Activated CD4-positive, alpha-beta memory T cell treated with anti-CD3 and anti-CD28 coated beads for 36 hours (primary cell): ENCODE results near the gene KRTAP5-6. TPM values are rescaled to one million over a fixed set of nuclear protein-coding genes. Genes with fewer than 3 reads are reported as not detected.

Experiments
- CTCF ChIA-PET: fragments of 350-600 bp; sonication (Branson Sonifier 250); formaldehyde crosslinking; loops from one replicate; lab custom pipeline; 2021; ENCODE audit warnings: antibody characterized with exemption, inconsistent platforms; lab: Charles Lee
- POLR2A ChIA-PET: fragments of 350-600 bp; sonication (Branson Sonifier 250); formaldehyde crosslinking; loops from one replicate; lab custom pipeline; 2021; ENCODE audit warnings: antibody characterized with exemption; lab: Charles Lee
- DNase-seq: peaks from one replicate; pipeline ENCODE4 v3.0.0-alpha.2; 2020
- H3K27ac Mint-ChIP-seq: one replicate; pipeline ENCODE4 v1.8.0; 2021; ENCODE audit warnings: mixed read lengths
- H3K27me3 Mint-ChIP-seq: one replicate; pipeline ENCODE4 v1.8.0; 2021; ENCODE audit warnings: mixed read lengths
- H3K36me3 Mint-ChIP-seq: one replicate; pipeline ENCODE4 v1.8.0; 2021; ENCODE audit warnings: mixed read lengths
- H3K4me1 Mint-ChIP-seq: one replicate; pipeline ENCODE4 v1.8.0; 2021; ENCODE audit warnings: low read depth, mixed read lengths
- H3K4me3 Mint-ChIP-seq: one replicate; pipeline ENCODE4 v1.8.0; 2021; ENCODE audit warnings: mild to moderate bottlenecking, mixed read lengths
- H3K9me3 Mint-ChIP-seq: one replicate; pipeline ENCODE4 v1.8.0; 2021; ENCODE audit warnings: mixed read lengths
- intact Hi-C: fragments of 100-400 bp; cut with micrococcal nuclease; formaldehyde crosslinking; loops from one replicate; pipeline ENCODE4 v1.15.1; 2023
- total RNA-seq, 2 experiments: library from RNA; stranded (reverse); gene quantifications; one replicate each; pipeline ENCODE4 v1.2.3, GENCODE V29; 2021

KRTAP5-6 gene
- total RNA-seq, 2 experiments from 2014 or later, result not detected

DNA sequence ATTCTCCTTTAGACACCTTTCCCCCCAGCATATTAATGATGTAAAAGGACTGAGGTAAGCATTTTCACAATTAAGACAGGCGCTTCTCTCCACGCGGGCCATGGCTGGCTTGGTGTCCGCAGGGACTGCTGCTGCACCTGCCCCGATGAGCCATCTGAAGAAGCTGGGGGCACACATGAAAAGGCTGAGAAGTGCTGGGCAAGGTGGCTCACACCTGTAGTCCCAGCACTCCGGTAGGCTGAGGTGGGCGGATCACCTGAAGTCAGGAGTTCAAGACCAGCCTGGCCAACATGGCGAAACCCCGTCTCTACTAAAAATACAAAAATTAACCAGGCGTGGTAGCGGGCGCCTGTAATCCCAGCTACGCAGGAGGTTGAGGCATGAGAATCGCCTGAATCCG, 21.3 kb downstream of the KRTAP5-6 start:
- ChIA-PET CTCF (interaction anchor here (1.8 to 2.3 kb wide), 3 partner anchors 24 to 115 kb away, joined by 6 to 13 read pairs (median 10); no protein-coding TSS in a partner anchor), POLR2A (no interaction called here)
- Mint-ChIP-seq H3K36me3 (no peaks in the 10 kb centered on the region), H3K9me3 (no peaks in the 10 kb centered on the region), H3K27me3 (peaks cover 4% of the 10 kb centered on the region), H3K27ac (no peak overlapping the region), H3K4me1 (no peaks in the 10 kb centered on the region), H3K4me3 (no peak overlapping the region)
- intact Hi-C loops, result no loop called here
- no peak for DNase-seq

DNA sequence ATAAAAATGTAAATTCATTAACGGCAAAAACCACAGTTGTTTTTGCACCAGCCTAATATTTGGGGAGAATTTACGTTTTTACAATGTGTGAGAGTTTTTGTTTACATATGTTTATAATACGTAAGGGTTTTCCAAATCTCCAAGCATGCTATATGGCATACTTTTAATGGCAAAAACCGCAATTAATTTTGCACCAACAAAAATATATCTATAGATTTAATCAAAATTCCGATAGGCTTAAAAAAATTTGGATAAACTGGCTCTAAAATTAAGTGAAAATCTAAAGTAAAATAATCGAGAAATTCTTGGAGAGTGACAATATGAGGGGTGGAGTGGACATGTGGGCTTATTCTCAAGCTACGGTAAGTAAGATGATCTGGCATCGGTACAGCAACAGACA, 22.8 kb downstream of the KRTAP5-6 start:
- H3K9me3 Mint-ChIP-seq, result no peaks in the 10 kb centered on the region
- no peaks in the 10 kb centered on the region for H3K4me1 Mint-ChIP-seq
- H3K36me3 Mint-ChIP-seq, result no peaks in the 10 kb centered on the region
- H3K4me3 Mint-ChIP-seq, result no peak overlapping the region
- DNase-seq, result no peak
- H3K27me3 Mint-ChIP-seq, result peaks cover 9% of the 10 kb centered on the region
- intact Hi-C loops, result no loop called here
- H3K27ac Mint-ChIP-seq, result no peak overlapping the region
- ChIA-PET CTCF (interaction anchor here (1.8 kb wide), 1 partner anchor 26 kb away, joined by 6 read pairs; no protein-coding TSS in a partner anchor), POLR2A (no interaction called here)

DNA sequence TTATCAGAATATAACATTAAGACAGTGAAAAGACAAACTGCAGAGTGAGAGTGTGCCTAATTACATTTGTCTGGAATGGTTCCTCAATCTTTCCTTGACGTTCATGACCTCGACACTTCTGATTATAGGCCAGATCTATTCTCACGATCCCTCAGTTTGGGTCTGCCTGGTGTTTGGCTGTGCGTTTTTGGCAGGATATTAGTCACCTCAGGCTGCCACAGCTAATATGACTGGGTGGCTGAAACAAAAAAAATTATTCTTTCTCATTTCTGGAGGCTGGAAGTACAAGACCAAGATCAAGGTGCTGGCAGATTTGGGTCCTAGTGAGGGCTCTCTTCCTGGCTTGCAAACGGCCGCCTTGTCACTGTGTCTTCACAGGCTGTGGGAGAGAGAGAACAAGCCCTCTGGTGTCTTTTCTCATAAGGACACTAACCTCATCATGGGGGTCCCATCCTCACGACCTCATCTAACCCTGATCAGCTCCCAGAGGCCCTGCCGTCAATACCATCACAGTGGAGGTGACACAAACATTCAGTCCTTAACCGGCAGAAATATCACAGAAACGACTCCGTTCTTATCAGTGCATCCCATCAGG, 30.2 kb downstream of the KRTAP5-6 start:
- Mint-ChIP-seq H3K27ac (peak overlapping the region; percentile 9), H3K4me3 (no peak overlapping the region), H3K9me3 (peaks cover 5% of the 10 kb centered on the region), H3K4me1 (peaks cover 21% of the 10 kb centered on the region), H3K27me3 (peaks cover 51% of the 10 kb centered on the region), H3K36me3 (no peaks in the 10 kb centered on the region)
- peak; percentile 23 for DNase-seq
- CTCF ChIA-PET, result interaction anchor here (0.7 kb wide), 1 partner anchor 34 kb away, joined by 4 read pairs; no protein-coding TSS in a partner anchor
- POLR2A ChIA-PET, result no interaction called here
- intact Hi-C loops, result no loop called here

DNA sequence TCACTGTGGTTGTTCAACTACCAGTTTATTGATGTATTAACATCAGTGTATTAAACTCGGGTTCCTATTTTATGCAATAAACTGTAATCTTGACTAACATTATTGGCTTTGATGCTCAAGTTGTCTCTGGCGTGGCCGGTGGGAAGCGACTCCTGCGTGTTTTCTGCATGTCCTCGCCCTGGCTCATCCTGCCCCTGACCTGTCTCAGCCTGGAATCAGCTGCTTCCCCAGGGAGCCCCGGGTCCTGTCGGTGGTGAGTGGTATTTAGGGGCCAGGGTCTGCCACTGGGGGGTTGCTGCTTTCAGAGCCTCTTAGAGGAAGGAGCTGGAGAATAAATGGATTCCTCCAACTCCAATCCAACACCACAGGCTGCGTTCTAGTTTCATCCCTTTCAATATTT, 30.9 kb downstream of the KRTAP5-6 start:
- POLR2A ChIA-PET, result no interaction called here
- intact Hi-C loops, result no loop called here
- Mint-ChIP-seq H3K36me3 (no peaks in the 10 kb centered on the region), H3K27me3 (peaks cover 52% of the 10 kb centered on the region), H3K4me3 (no peak overlapping the region), H3K27ac (no peak overlapping the region), H3K9me3 (peaks cover 5% of the 10 kb centered on the region), H3K4me1 (peaks cover 21% of the 10 kb centered on the region)
- DNase-seq, result no peak
- CTCF ChIA-PET, result no interaction called here

DNA sequence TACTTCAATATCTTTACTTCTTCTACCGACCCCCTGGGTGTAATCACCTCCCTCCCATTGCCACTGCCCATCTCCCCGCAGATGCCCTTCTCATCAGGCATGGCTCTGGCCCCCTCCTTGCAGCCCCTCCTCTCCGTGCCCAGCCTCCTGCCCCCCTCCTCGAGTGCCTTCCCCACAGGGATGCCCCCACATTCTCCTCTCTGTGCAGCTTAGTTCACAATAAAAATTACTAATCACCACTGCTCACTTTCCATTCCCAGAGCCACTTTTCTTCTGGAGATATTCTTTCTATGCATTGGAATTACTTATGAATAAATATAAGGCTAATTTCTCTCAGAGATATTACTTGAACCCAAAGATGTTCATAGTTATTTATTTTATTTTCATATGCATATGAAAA, 31.3 kb downstream of the KRTAP5-6 start:
- DNase-seq, result no peak
- POLR2A ChIA-PET, result no interaction called here
- CTCF ChIA-PET, result no interaction called here
- Mint-ChIP-seq H3K36me3 (no peaks in the 10 kb centered on the region), H3K4me1 (peaks cover 21% of the 10 kb centered on the region), H3K9me3 (peaks cover 5% of the 10 kb centered on the region), H3K27ac (no peak overlapping the region), H3K4me3 (no peak overlapping the region), H3K27me3 (peaks cover 52% of the 10 kb centered on the region)
- intact Hi-C loops, result no loop called here

DNA sequence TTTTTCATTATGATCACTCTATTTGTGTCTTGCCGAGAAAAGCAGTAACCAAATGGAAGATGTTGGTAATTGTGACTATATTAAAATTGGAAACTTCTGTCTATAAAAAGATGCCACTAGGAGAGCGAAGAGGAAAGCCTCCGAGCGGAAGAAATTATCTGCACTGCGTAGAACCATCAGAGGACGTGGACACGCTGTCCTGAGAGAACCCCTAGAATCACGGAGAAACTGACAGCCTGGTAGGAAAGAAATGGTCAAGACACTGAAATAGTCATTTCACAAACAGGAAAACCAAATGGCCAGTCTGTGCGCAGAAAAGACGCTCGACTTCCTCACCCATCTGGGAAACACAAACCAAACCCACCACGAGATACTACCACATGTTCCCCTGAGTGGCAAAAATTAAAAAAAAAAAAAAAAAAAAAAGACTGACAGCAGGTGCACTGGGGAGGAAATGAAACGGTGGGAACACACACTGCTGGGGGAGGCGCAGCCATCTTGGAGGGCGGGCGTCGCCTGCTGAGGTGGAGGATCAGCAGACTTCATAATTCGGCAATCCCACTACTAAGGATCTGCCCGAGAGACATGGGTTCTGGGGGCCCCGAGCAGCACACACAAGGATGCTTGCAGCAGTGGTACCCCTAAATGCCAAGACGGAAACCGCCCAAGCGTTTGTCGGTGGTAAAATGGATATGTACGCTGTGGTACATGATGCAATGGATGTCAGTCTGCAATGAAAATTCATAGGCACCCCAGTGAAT, 32.1 kb downstream of the KRTAP5-6 start:
- ChIA-PET POLR2A (no interaction called here), CTCF (no interaction called here)
- peaks cover 23% of the 10 kb centered on the region for H3K4me1 Mint-ChIP-seq
- no peak overlapping the region for H3K4me3 Mint-ChIP-seq
- H3K36me3 Mint-ChIP-seq, result no peaks in the 10 kb centered on the region
- H3K9me3 Mint-ChIP-seq, result peaks cover 5% of the 10 kb centered on the region
- peaks cover 56% of the 10 kb centered on the region for H3K27me3 Mint-ChIP-seq
- intact Hi-C loops, result no loop called here
- H3K27ac Mint-ChIP-seq, result no peak overlapping the region
- DNase-seq, result no peak

DNA sequence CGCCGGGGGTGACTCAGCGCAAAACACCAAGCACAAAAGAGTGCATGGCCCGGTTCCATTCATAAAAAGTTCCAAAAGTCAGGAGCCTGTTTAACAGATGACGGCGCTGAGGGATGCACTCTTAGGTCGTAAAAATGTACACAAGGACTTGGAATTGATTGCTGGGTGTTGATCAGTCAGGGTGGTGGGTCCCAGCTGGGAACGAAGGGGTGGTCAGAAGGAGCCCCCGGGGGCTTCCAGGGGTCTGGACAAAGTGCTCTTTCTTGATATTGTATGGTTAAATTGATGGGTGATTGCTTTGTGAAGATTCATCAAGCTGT, 32.7 kb downstream of the KRTAP5-6 start:
- ChIA-PET POLR2A (no interaction called here), CTCF (no interaction called here)
- Mint-ChIP-seq H3K4me1 (peaks cover 25% of the 10 kb centered on the region), H3K27ac (no peak overlapping the region), H3K27me3 (peaks cover 56% of the 10 kb centered on the region), H3K36me3 (no peaks in the 10 kb centered on the region), H3K4me3 (no peak overlapping the region), H3K9me3 (peaks cover 5% of the 10 kb centered on the region)
- DNase-seq, result no peak
- intact Hi-C loops, result no loop called here

DNA sequence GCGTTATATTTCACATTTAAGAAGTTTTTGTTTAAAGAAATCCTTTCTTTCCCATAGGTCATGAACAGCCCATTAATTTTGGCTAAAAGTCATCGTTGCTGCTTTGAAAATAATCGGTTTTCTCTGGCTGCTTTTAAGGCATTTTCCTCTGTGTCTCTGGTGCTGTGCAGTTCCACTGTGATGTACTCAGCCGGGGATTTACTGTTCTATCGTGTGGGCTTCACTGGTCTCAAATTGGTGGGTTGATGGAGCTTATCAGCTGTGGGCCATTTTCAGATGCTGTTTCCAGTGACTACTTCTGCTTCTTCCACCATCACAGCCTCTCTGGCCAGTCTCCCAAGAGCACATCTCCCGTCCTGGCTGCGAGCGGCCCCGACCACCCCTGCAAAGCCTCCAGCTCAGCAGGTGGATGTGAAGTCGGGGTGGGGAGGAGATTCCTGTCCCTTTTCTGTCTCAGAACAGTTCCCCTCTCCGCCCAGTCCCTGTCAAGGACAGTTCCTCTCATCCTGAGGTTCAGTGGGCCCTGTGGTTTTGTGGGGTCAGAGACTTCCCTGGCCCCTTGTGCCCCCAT, 33.1 kb downstream of the KRTAP5-6 start:
- ChIA-PET CTCF (no interaction called here), POLR2A (no interaction called here)
- no peak for DNase-seq
- H3K4me3 Mint-ChIP-seq, result no peak overlapping the region
- H3K27me3 Mint-ChIP-seq, result peaks cover 51% of the 10 kb centered on the region
- H3K9me3 Mint-ChIP-seq, result peaks cover 5% of the 10 kb centered on the region
- no peaks in the 10 kb centered on the region for H3K36me3 Mint-ChIP-seq
- H3K27ac Mint-ChIP-seq, result no peak overlapping the region
- peaks cover 25% of the 10 kb centered on the region for H3K4me1 Mint-ChIP-seq
- intact Hi-C loops, result no loop called here

DNA sequence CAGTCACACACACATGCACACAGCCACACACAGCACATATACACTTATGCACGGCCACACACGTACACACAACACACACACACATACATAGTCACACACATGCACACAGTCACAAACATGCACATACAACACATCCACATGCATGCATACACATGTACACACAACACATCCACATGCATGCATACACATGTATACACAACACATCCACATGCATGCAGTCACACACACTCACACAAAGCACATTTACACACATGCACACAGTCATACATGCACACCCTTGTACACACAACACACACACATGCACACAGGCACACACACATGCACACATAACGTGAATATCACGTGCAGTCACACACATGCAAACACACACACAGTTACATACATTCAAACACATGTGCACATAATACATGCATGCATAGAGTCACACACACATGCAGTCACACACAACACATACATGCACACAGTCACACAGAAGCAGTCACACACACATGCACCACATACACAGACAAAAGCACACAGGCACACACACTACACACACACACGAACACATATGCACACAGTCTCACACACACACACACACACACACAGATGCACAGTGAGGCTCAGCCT, 34.6 kb downstream of the KRTAP5-6 start:
- H3K27me3 Mint-ChIP-seq, result peaks cover 53% of the 10 kb centered on the region
- no peak overlapping the region for H3K4me3 Mint-ChIP-seq
- POLR2A ChIA-PET, result no interaction called here
- CTCF ChIA-PET, result no interaction called here
- no peak for DNase-seq
- peak overlapping the region; percentile 28 for H3K27ac Mint-ChIP-seq
- intact Hi-C loops, result no loop called here
- peaks cover 25% of the 10 kb centered on the region for H3K4me1 Mint-ChIP-seq
- no peaks in the 10 kb centered on the region for H3K36me3 Mint-ChIP-seq
- H3K9me3 Mint-ChIP-seq, result peaks cover 15% of the 10 kb centered on the region

DNA sequence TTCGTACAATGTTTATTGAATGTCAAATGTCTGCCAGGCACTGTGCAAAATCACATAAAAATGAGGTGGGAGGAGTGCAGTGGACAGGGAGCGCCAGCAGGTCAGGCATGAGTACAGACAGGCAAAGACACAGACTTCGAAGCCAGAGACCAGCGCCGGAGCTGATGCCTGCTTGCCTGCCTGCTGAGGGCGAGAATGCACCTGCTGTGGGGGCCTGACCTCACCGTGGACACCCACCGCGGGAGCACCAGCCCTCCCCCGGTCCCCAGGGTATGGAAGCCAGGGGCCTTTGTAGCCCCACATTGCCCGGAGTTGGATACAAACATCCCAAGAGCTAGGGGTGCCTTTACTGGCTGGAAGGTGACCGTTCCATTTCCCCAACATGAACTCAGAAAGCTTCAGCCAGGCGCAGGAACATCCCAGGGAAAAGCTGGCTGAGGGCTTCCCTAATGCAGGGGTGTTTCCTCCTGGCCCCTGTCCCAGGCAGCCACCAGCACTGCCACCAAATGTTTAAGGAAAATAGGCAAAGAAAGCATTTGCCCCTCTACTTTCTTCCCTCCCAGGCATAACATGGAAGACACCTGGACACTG, 35.5 kb downstream of the KRTAP5-6 start:
- no peak for DNase-seq
- peaks cover 51% of the 10 kb centered on the region for H3K27me3 Mint-ChIP-seq
- ChIA-PET POLR2A (no interaction called here), CTCF (interaction anchor here (0.9 to 1.2 kb wide), 2 partner anchors 39 to 269 kb away, joined by 4 to 6 read pairs; no protein-coding TSS in a partner anchor)
- intact Hi-C loops, result no loop called here
- no peak overlapping the region for H3K4me3 Mint-ChIP-seq
- peaks cover 19% of the 10 kb centered on the region for H3K4me1 Mint-ChIP-seq
- H3K9me3 Mint-ChIP-seq, result peaks cover 23% of the 10 kb centered on the region
- no peaks in the 10 kb centered on the region for H3K36me3 Mint-ChIP-seq
- no peak overlapping the region for H3K27ac Mint-ChIP-seq

DNA sequence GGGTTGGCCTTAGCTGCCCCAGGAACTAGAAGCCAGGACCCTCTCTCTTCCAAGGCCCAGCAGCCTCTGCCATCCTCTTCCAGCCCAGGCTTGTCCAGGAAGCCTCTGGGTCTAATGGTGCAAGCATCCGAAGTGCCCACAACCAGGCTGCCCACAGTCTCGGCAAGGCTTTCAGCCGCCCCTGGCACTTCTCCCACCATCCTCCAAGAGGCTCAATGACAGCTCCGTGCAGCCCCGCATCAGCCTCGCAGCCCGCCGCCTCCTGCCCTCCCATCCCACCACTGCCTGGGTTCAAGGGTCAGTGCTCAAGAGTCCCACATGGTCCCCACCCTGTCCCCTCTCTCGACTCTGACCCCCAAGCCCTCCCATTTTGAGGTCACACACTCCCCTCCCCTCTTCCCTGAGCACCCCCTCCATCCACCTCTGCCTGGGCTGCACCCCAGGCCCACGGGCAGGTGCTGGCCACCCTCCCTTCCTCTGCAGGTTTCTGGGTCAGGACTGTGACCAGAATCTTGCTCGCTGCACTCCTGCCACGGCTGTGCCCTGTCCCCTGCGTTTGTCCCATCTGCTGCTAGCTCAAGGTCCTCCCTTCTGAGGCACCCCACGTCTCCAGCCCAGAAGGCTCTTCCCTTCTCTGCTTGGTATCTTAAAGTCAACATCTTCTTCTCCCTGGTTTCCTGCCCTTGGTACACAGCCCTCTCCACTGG, 36.2 kb downstream of the KRTAP5-6 start:
- POLR2A ChIA-PET, result no interaction called here
- Mint-ChIP-seq H3K36me3 (no peaks in the 10 kb centered on the region), H3K27ac (no peak overlapping the region), H3K27me3 (peaks cover 45% of the 10 kb centered on the region), H3K4me3 (no peak overlapping the region), H3K4me1 (peaks cover 15% of the 10 kb centered on the region), H3K9me3 (peaks cover 23% of the 10 kb centered on the region)
- CTCF ChIA-PET, result interaction anchor here (1.2 kb wide), 1 partner anchor 39 kb away, joined by 6 read pairs; no protein-coding TSS in a partner anchor
- intact Hi-C loops, result no loop called here
- DNase-seq, result no peak
